ENCODE measurements around the gene ZNF217.

DNA sequence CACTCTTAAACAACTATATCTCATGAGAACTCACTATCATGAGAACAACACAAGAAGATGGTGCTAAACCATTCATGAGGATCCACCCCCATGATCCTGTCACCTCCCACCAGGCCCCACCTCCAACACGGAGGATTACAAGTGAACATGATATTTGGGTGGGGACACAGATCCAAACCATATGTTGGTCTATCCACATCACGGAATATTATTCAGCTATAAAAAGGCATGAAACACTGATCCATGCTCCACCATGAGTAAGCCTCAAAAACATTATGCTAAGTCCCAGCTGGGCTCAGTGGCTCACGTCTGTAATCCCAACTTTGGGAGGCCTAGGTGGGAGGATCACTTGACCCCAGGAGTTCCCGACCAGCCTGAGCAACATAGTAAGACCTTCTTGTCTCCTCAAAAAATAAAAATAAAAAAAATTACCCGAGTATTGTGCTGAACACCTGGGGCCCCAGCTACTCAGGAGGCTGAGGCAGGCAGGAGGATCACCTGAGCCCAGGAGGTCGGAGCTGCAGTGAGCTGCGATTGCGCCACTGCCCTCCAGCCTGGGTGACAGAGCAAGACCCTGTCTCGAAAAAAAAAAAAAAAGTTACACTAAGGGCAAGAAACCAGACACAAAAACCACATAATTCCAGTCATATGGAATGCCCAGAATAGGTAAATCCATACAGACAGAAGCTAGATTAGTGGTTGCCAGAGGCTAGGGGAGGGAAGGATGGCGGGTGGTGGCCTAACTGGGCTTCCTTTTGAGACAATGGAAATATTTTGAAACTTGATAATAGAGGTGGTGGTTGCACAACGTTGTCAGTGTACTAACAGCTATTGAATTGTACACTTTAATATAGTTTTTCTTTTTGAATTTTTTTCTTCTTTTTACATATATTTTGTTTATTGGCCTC is 43.1 kb downstream of the ZNF217 start:
- TF ChIP-seq, protein P1, sequence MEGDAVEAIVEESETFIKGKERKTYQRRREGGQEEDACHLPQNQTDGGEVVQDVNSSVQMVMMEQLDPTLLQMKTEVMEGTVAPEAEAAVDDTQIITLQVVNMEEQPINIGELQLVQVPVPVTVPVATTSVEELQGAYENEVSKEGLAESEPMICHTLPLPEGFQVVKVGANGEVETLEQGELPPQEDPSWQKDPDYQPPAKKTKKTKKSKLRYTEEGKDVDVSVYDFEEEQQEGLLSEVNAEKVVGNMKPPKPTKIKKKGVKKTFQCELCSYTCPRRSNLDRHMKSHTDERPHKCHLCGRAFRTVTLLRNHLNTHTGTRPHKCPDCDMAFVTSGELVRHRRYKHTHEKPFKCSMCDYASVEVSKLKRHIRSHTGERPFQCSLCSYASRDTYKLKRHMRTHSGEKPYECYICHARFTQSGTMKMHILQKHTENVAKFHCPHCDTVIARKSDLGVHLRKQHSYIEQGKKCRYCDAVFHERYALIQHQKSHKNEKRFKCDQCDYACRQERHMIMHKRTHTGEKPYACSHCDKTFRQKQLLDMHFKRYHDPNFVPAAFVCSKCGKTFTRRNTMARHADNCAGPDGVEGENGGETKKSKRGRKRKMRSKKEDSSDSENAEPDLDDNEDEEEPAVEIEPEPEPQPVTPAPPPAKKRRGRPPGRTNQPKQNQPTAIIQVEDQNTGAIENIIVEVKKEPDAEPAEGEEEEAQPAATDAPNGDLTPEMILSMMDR (IDR thresholded peaks at IDR 0.05): no peak
- TF ChIP-seq POLR2A (IDR thresholded peaks at IDR 0.05): no peak
- no peak for TF ChIP-seq EP300 (IDR thresholded peaks at IDR 0.05)

All from gastroesophageal sphincter (tissue), 3 donors.